A673 (cell line): Measurements from ENCODE around the gene AGAP1. TPM values are rescaled to one million over a fixed set of nuclear protein-coding genes. Genes with fewer than 3 reads are reported as not detected.

Experiments used
- BruUV-seq: library from RNA; stranded (reverse); fragments of 400-500 nt; replicated peaks from 2 replicates; lab custom pipeline; 2021; lab: Mats Ljungman, UMichigan
- CTCF ChIA-PET: fragments of 300-600 bp; sonication (Branson Sonifier 250); formaldehyde crosslinking; loops from one replicate; lab custom pipeline; 2022; ENCODE audit warnings: antibody characterized with exemption; lab: Charles Lee
- POLR2A ChIA-PET: fragments of 300-600 bp; sonication (Branson Sonifier 250); formaldehyde crosslinking; loops from one replicate; lab custom pipeline; 2022; ENCODE audit warnings: antibody characterized with exemption; ENCODE audit not compliant: low non-redundant PET; lab: Charles Lee
- DNase-seq: peaks from one replicate; pipeline ENCODE4 v3.0.0-alpha.2; 2015; ENCODE audit warnings: low spot score
- H3K27ac ChIP-seq: fragments of 200-600 bp; sonication (generic); 2 replicates; pipeline ENCODE4 v1.5.1; 2016; ENCODE audit warnings: mixed run types, low read depth, mild to moderate bottlenecking, mixed read lengths, antibody characterized with exemption, low read length; ENCODE audit not compliant: poor library complexity, severe bottlenecking
- H3K27me3 ChIP-seq: fragments of 200-600 bp; sonication (generic); replicated peaks from 2 replicates; pipeline ENCODE4 v1.6.1; 2017; ENCODE audit warnings: mixed run types, low read depth, mild to moderate bottlenecking, mixed read lengths, antibody characterized with exemption, low read length; ENCODE audit not compliant: insufficient read depth, poor library complexity
- H3K36me3 ChIP-seq: fragments of 200-600 bp; sonication (generic); 2 replicates; pipeline ENCODE4 v1.6.1; 2016; ENCODE audit warnings: mixed run types, mild to moderate bottlenecking, mixed read lengths, antibody characterized with exemption, low read length; ENCODE audit not compliant: insufficient read depth, poor library complexity, severe bottlenecking
- H3K4me1 ChIP-seq: fragments of 200-600 bp; sonication (generic); 2 replicates; pipeline ENCODE4 v1.6.1; 2017; ENCODE audit warnings: mixed run types, mild to moderate bottlenecking, mixed read lengths, antibody characterized with exemption, low read length; ENCODE audit not compliant: insufficient read depth, poor library complexity, severe bottlenecking
- H3K4me3 ChIP-seq: fragments of 200-600 bp; sonication (generic); 2 replicates; pipeline ENCODE4 v1.5.1; 2016; ENCODE audit warnings: low read depth, mixed run types, mild to moderate bottlenecking, mixed read lengths, low read length; ENCODE audit not compliant: poor library complexity, severe bottlenecking
- H3K9me3 ChIP-seq: fragments of 200-600 bp; sonication (generic); 2 replicates; pipeline ENCODE4 v1.6.1; 2016; ENCODE audit warnings: mixed run types, low read depth, mild to moderate bottlenecking, mixed read lengths, antibody characterized with exemption, low read length; ENCODE audit not compliant: poor library complexity, severe bottlenecking
- CTCF ChIP-seq: fragments of 300-800, 200-600 bp; sonication (generic); conservative IDR thresholded peaks from 2 replicates; pipeline ENCODE4 v1.5.1; 2017; ENCODE audit warnings: low read depth, mild to moderate bottlenecking, antibody characterized with exemption, low read length, moderate library complexity, mixed read lengths
- EZH2 ChIP-seq: fragments of 200-600 bp; sonication (generic); IDR thresholded peaks from 2 replicates; pipeline ENCODE4 v1.6.1; 2017; ENCODE audit warnings: borderline replicate concordance, low read depth, mild to moderate bottlenecking, mixed read lengths, antibody characterized with exemption, low read length; ENCODE audit not compliant: poor library complexity, severe bottlenecking
- intact Hi-C: fragments of 100-400 bp; cut with micrococcal nuclease; formaldehyde crosslinking; loops from one replicate; pipeline ENCODE4 v1.10.0; 2022; ENCODE audit not compliant: unreplicated experiment
- total RNA-seq: library from RNA; stranded (reverse); gene quantifications from 2 replicates; pipeline ENCODE4 v1.2.3, GENCODE V29; 2021

Gene AGAP1
- total RNA-seq, 1 experiment from 2014 or later, result 25.3 TPM

- intact Hi-C loops, result no loop called here
- BruUV-seq, result no TSS peak
- Histone ChIP-seq H3K27ac (no peak overlapping the region), H3K9me3 (no peaks in the 10 kb centered on the region), H3K36me3 (no peaks in the 10 kb centered on the region), H3K4me3 (no peak overlapping the region), H3K4me1 (no peaks in the 10 kb centered on the region), H3K27me3 (no peaks in the 10 kb centered on the region)
- ChIA-PET POLR2A (no interaction called here), CTCF (no interaction called here)
- TF ChIP-seq EZH2 (no peak), CTCF (no peak)
- no peak for DNase-seq
Observed at GRCh38 chr2:235688511-235689426, 194.9 kb downstream of the AGAP1 start.

GRCh38 chr2:235689427-235689853, 195.6 kb downstream of the AGAP1 start:
- Histone ChIP-seq H3K4me3 (no peak overlapping the region), H3K27me3 (no peaks in the 10 kb centered on the region), H3K27ac (no peak overlapping the region), H3K4me1 (no peaks in the 10 kb centered on the region), H3K9me3 (no peaks in the 10 kb centered on the region), H3K36me3 (no peaks in the 10 kb centered on the region)
- ChIA-PET POLR2A (no interaction called here), CTCF (no interaction called here)
- TF ChIP-seq CTCF (no peak), EZH2 (no peak)
- no peak for DNase-seq
- no TSS peak for BruUV-seq
- intact Hi-C loops, result no loop called here

- peaks cover 7% of the 10 kb centered on the region for H3K4me1 ChIP-seq
- H3K27ac ChIP-seq, result no peak overlapping the region
- H3K36me3 ChIP-seq, result no peaks in the 10 kb centered on the region
- no peaks in the 10 kb centered on the region for H3K9me3 ChIP-seq
- H3K27me3 ChIP-seq, result no peaks in the 10 kb centered on the region
- no peak for DNase-seq
- TF ChIP-seq CTCF (no peak), EZH2 (no peak)
- BruUV-seq, result no TSS peak
- no peak overlapping the region for H3K4me3 ChIP-seq
- intact Hi-C loops, result no loop called here
- POLR2A ChIA-PET, result no interaction called here
- CTCF ChIA-PET, result no interaction called here
Observed at GRCh38 chr2:235690082-235690808, 196.4 kb downstream of the AGAP1 start.
